A549 (cell line): Measurements from ENCODE around the gene GRIP1. TPM values are rescaled to one million over a fixed set of nuclear protein-coding genes. Genes with fewer than 3 reads are reported as not detected.

Source experiments
- ATAC-seq, 2 experiments: fragments of 200-7000 bp in 1 of 2; fragments of >200 bp in 1 of 2; cut with Nextera tagmentation in 1 of 2; cut with Tn5 transposase in 1 of 2; 3 replicates each; pipeline versions ENCODE4 v1.8.0 to v1.9.1; 2018 to 2020; ENCODE audit warnings: mild to moderate bottlenecking in 1 of 2, moderate library complexity in 1 of 2
- CTCF ChIA-PET: fragments of 300-600 bp; sonication (Branson Sonifier 250); formaldehyde crosslinking; extraction: SDS; loops from one replicate; lab custom pipeline; 2021; ENCODE audit warnings: antibody characterized with exemption, inconsistent platforms; lab: Yijun Ruan, JAX
- POLR2A ChIA-PET: fragments of 350-600 bp; formaldehyde crosslinking; extraction: SDS; loops from one replicate; lab custom pipeline; 2021; ENCODE audit warnings: antibody characterized with exemption, inconsistent platforms; lab: Yijun Ruan, JAX
- DNase-seq, 2 experiments: peaks; one replicate each; pipeline versions ENCODE4 v3.0.0 to v3.0.0-alpha.2; 2011 to 2016; ENCODE audit warnings: low read depth in 1 of 2, low spot score in 1 of 2
- FAIRE-seq: peaks from 2 replicates; lab custom pipeline; 2011; peaks lifted over from hg19 to GRCh38; lab: Jason Lieb, UNC
- H3K27ac ChIP-seq, 2 experiments: fragments of >200 bp; sonication (Bioruptor Twin); formaldehyde crosslinking; 3 replicates each; pipeline ENCODE4 v1.5.1; 2016 to 2017
- H3K4me1 ChIP-seq: fragments of >200 bp; sonication (Bioruptor Twin); formaldehyde crosslinking; 3 replicates; pipeline ENCODE4 v1.6.1; 2016
- H3K4me2 ChIP-seq: fragments of >200 bp; sonication (Bioruptor Twin); formaldehyde crosslinking; 3 replicates; pipeline ENCODE4 v1.6.1; 2016
- H3K4me3 ChIP-seq: fragments of >200 bp; sonication (Bioruptor Twin); formaldehyde crosslinking; 3 replicates; pipeline ENCODE4 v1.5.1; 2016
- H3K9me3 ChIP-seq: fragments of >200 bp; sonication (Bioruptor Twin); formaldehyde crosslinking; 3 replicates; pipeline ENCODE4 v1.6.1; 2016
- ATOH8 ChIP-seq: fragments of 250-450 bp; sonication (Bioruptor Pico); IDR thresholded peaks from 2 replicates; pipeline ENCODE4 v1.5.0; 2020; ENCODE audit warnings: low read depth, mild to moderate bottlenecking, moderate library complexity
- BCL3 ChIP-seq: fragments of >200 bp; sonication (Bioruptor Twin); formaldehyde crosslinking; IDR thresholded peaks from 3 replicates; pipeline ENCODE4 v1.6.1; 2016
- CBX8 ChIP-seq: fragments of 200-600 bp; sonication (generic); IDR thresholded peaks from 2 replicates; pipeline ENCODE4 v1.6.1; 2016
- CEBPB ChIP-seq, 2 experiments: fragments of >200 bp in 1 of 2; sonication (Bioruptor Twin) in 1 of 2; formaldehyde crosslinking in 1 of 2; IDR thresholded peaks; 2 replicates each; pipeline ENCODE4 v1.6.1; 2012 to 2016
- CHD4 ChIP-seq: fragments of 200-600 bp; sonication (generic); IDR thresholded peaks from 2 replicates; pipeline ENCODE4 v1.6.1; 2016; ENCODE audit warnings: antibody characterized with exemption, mild to moderate bottlenecking, borderline replicate concordance
- CTCF ChIP-seq: fragments of >200 bp; sonication (Bioruptor Twin); formaldehyde crosslinking; IDR thresholded peaks from 3 replicates; pipeline ENCODE4 v1.5.1; 2016
- EHF ChIP-seq: fragments of 250-450 bp; sonication (Bioruptor Pico); IDR thresholded peaks from 2 replicates; pipeline ENCODE4 v1.5.0; 2020; ENCODE audit warnings: mild to moderate bottlenecking
- EHMT2 ChIP-seq: fragments of 200-600 bp; sonication (generic); IDR thresholded peaks from 2 replicates; pipeline ENCODE4 v1.6.1; 2016; ENCODE audit warnings: antibody characterized with exemption, low read depth, mild to moderate bottlenecking, moderate library complexity
- ELK1 ChIP-seq: fragments of 150-350 bp; IDR thresholded peaks from 2 replicates; pipeline ENCODE4 v1.6.1; 2014; ENCODE audit warnings: low read depth, mild to moderate bottlenecking, low read length
- ESRRA ChIP-seq: fragments of 150-350 bp; IDR thresholded peaks from 2 replicates; pipeline ENCODE4 v1.6.1; 2014; ENCODE audit warnings: mild to moderate bottlenecking, low read length, borderline replicate concordance
- FOSL2 ChIP-seq, 2 experiments: fragments of 450-650 bp in 1 of 2; fragments of >200 bp in 1 of 2; sonication (Bioruptor Twin) in 1 of 2; formaldehyde crosslinking; IDR thresholded peaks; 2 replicates each; pipeline versions ENCODE4 v1.5.0 to v1.6.1; 2016 to 2020; ENCODE audit warnings: mild to moderate bottlenecking in 1 of 2, moderate library complexity in 1 of 2
- GATA3 ChIP-seq: IDR thresholded peaks from 2 replicates; pipeline ENCODE4 v1.6.1; 2012; ENCODE audit warnings: borderline replicate concordance
- HOXA7 ChIP-seq: fragments of 250-450 bp; sonication (Bioruptor Pico); IDR thresholded peaks from 2 replicates; pipeline ENCODE4 v1.5.0; 2020; ENCODE audit warnings: mild to moderate bottlenecking, moderate library complexity
- HOXB5 ChIP-seq: fragments of 250-450 bp; sonication (Bioruptor Pico); IDR thresholded peaks from 2 replicates; pipeline ENCODE4 v1.5.0; 2020; ENCODE audit warnings: mild to moderate bottlenecking, moderate library complexity
- KDM1A ChIP-seq: fragments of 200-600 bp; sonication (generic); IDR thresholded peaks from 2 replicates; pipeline ENCODE4 v1.6.1; 2016; ENCODE audit warnings: low read depth, mild to moderate bottlenecking
- MAFK ChIP-seq: fragments of 450-650 bp; IDR thresholded peaks from 2 replicates; pipeline ENCODE4 v1.6.1; 2014; ENCODE audit not compliant: partially characterized antibody
- MAX ChIP-seq: IDR thresholded peaks from 2 replicates; pipeline ENCODE4 v1.6.1; 2012
- PBX3 ChIP-seq: IDR thresholded peaks from 2 replicates; pipeline ENCODE4 v1.6.1; 2012
- PHF8 ChIP-seq: fragments of 200-600 bp; sonication (generic); IDR thresholded peaks from 2 replicates; pipeline ENCODE4 v1.6.1; 2016; ENCODE audit warnings: low read depth, mild to moderate bottlenecking, antibody characterized with exemption, moderate library complexity, borderline replicate concordance
- POLR2A ChIP-seq: IDR thresholded peaks from 2 replicates; pipeline ENCODE4 v1.6.1; 2012; ENCODE audit warnings: mild to moderate bottlenecking, low read length
- POLR2AphosphoS2 ChIP-seq: conservative IDR thresholded peaks from 2 replicates; pipeline ENCODE4 v1.6.1; 2012; ENCODE audit warnings: low read length, improper control_type of control experiment, inconsistent platforms
- RCOR1 ChIP-seq: fragments of 150-350 bp; IDR thresholded peaks from 2 replicates; pipeline ENCODE4 v1.6.1; 2014; ENCODE audit warnings: antibody characterized with exemption, low read length, low read depth
- RFX5 ChIP-seq: fragments of 450-650 bp; IDR thresholded peaks from 2 replicates; pipeline ENCODE4 v1.7.1; 2014; ENCODE audit warnings: antibody characterized with exemption, mild to moderate bottlenecking, moderate library complexity
- SMC3 ChIP-seq: fragments of >200 bp; sonication (Bioruptor Twin); formaldehyde crosslinking; IDR thresholded peaks from 3 replicates; pipeline ENCODE4 v1.6.1; 2018; ENCODE audit warnings: inconsistent platforms
- SREBF2 ChIP-seq: fragments of 450-650 bp; IDR thresholded peaks from 2 replicates; pipeline ENCODE4 v1.6.1; 2014; ENCODE audit warnings: mild to moderate bottlenecking, moderate library complexity
- USF2 ChIP-seq: fragments of 450-650 bp; IDR thresholded peaks from 2 replicates; pipeline ENCODE4 v1.6.1; 2014; ENCODE audit warnings: antibody characterized with exemption
- ZC3H11A ChIP-seq: fragments of 450-650 bp; IDR thresholded peaks from 2 replicates; pipeline ENCODE4 v1.6.1; 2014; ENCODE audit warnings: antibody characterized with exemption, mild to moderate bottlenecking
- ZFP36 ChIP-seq: fragments of 450-650 bp; IDR thresholded peaks from 2 replicates; pipeline ENCODE4 v1.6.1; 2014; ENCODE audit warnings: borderline replicate concordance; ENCODE audit not compliant: partially characterized antibody
- ZNF302 ChIP-seq: fragments of 250-450 bp; sonication (Bioruptor Pico); IDR thresholded peaks from 2 replicates; pipeline ENCODE4 v1.9.0; 2021; ENCODE audit warnings: inconsistent platforms, mild to moderate bottlenecking, moderate library complexity
- ZSCAN20 ChIP-seq: fragments of 250-450 bp; sonication (Bioruptor Pico); IDR thresholded peaks from 2 replicates; pipeline ENCODE4 v1.8.0; 2022; ENCODE audit warnings: mild to moderate bottlenecking, moderate library complexity
- WGBS: methylation state at CpG from one replicate; pipeline ENCODE4 v1.1.6; 2017; ENCODE audit errors: missing lambda C conversion rate; 5-methylcytosine and 5-hydroxymethylcytosine counted together
- polyA plus RNA-seq, 4 experiments: library from polyadenylated mRNA; depleted of rRNA in 3 of 4; stranded (reverse); fragments of >200 nt; fragmentation: RNase III in 1 of 4; extraction: RNeasy Plus Mini Kit Qiagen cat#74134 plus additional on column Dnase treatment in 1 of 4; gene quantifications; 2 replicates in 3 of 4; 3 replicates in 1 of 4; pipeline ENCODE4 v1.2.3, GENCODE V29; 2011 to 2017

Gene GRIP1
- polyA plus RNA-seq, 2 of the 4 experiments (the other 2 are of a cell fraction) = 4.6 to 5.8 TPM

GRCh38 chr12:66503746-66504145, 175.1 kb downstream of the GRIP1 start:
- ATAC-seq = no peak
- no peak overlapping the region for H3K27ac ChIP-seq
- no peak overlapping the region for H3K4me3 ChIP-seq
- WGBS = 81% methylated on average over 1 of the region's 1 CpG
- no peak for FAIRE-seq
- no peaks in the 10 kb centered on the region for H3K4me1 ChIP-seq
- H3K4me2 ChIP-seq = no peak overlapping the region
- DNase-seq = no peak
- POLR2A ChIA-PET = no interaction called here
- CTCF ChIA-PET = no interaction called here
- TF ChIP-seq MAFK (no peak), MAX (no peak), PHF8 (no peak), KDM1A (no peak), ZSCAN20 (no peak), SREBF2 (no peak), USF2 (no peak), RFX5 (no peak), ZFP36 (no peak), HOXA7 (CRISPR knock-in tag) (no peak), GATA3 (no peak), ATOH8 (CRISPR knock-in tag) (no peak), BCL3 (no peak), ELK1 (no peak), ESRRA (no peak)
- 0 out of 3 replicates have a peak, but pooled peaks cover 3% of the 10 kb centered on the region for H3K9me3 ChIP-seq

- no peak overlapping the region for H3K4me3 ChIP-seq
- no peak for ATAC-seq
- TF ChIP-seq ATOH8 (CRISPR knock-in tag) = no peak
- TF ChIP-seq RCOR1 = no peak
- TF ChIP-seq POLR2A = no peak
- no peak for TF ChIP-seq KDM1A
- TF ChIP-seq HOXB5 (CRISPR knock-in tag) = no peak
- TF ChIP-seq EHF (CRISPR knock-in tag) = no peak
- no peak for TF ChIP-seq CTCF
- TF ChIP-seq CBX8 = no peak
- no peak for TF ChIP-seq POLR2AphosphoS2
- TF ChIP-seq EHMT2 = no peak
- TF ChIP-seq CEBPB (IDR thresholded peaks at IDR 0.05) = no peak
- TF ChIP-seq MAFK = no peak
- no peak for TF ChIP-seq ZNF302 (CRISPR knock-in tag)
- no peak for TF ChIP-seq ZC3H11A
- TF ChIP-seq SREBF2 = no peak
- TF ChIP-seq PBX3 = no peak
- TF ChIP-seq CHD4 = no peak
- TF ChIP-seq SMC3 = no peak
- no peak for TF ChIP-seq FOSL2 (IDR thresholded peaks at IDR 0.05)
- no peak for TF ChIP-seq FOSL2 (CRISPR knock-in tag; IDR thresholded peaks at IDR 0.05)
- TF ChIP-seq GATA3 = no peak
- TF ChIP-seq, all 56 proteins: peak for 0
- 0 out of 3 replicates have a peak, but pooled peaks cover 3% of the 10 kb centered on the region for H3K9me3 ChIP-seq
- FAIRE-seq (no peak), DNase-seq (no peak)
- H3K27ac ChIP-seq = no peak overlapping the region
- ChIA-PET CTCF (no interaction called here), POLR2A (no interaction called here)
- 38% methylated on average over 5 of the region's 5 CpGs for WGBS
- no peaks in the 10 kb centered on the region for H3K4me1 ChIP-seq
- no peak overlapping the region for H3K4me2 ChIP-seq
Observed at GRCh38 chr12:66502911-66503310, 176.0 kb downstream of the GRIP1 start.
